DMS79 (cell line): ENCODE data around the gene LRRTM4.
"Not testable (repeated sequence)": the region's sequence is repeated elsewhere in the genome, so short reads cannot be mapped to it uniquely, and the experiment has no call there.

Experiments
- DNase-seq: peaks from one replicate; lab custom pipeline; 2025; lab: John Stamatoyannopoulos, UW

The LRRTM4 gene

DNA sequence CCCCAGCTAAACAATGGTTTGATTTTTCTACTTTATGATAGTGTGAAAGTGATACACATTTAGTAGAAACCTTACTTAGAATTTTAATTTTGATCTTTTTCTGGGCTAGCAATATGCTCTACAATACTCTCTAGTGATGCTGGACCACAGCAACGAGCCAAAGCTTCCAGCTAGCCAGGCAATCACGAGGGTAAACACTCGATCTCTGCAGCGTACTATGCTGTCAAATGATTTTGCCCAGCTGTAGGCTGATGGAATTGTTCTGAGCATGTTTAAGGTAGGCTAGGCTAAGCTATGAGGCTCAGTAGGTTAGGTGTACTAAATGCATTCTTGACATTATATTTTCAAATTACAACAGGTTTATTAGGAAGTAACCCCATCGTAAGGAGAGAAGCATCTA lies 207.5 kb downstream of the LRRTM4 start:
- DNase-seq: no peak

DNA sequence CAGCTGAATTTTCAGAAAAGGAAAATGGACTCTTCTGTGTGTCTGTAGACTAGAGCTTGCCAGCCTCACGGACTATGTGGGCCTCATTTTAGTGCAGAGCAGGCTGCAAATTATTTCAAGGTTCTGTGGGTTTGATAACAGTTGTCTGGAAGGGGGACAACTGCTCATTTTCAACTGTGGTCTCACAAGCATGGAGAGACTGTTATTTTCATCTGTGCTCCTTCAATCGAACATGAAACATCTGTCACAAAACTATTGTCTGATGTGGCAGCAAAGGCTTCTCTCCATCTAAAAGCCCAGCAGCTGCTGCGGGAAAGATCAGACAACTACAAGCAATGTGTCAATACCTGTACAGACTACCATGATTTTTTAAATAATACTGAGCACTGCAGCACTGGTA lies 211.8 kb downstream of the LRRTM4 start:
- no peak for DNase-seq

DNA sequence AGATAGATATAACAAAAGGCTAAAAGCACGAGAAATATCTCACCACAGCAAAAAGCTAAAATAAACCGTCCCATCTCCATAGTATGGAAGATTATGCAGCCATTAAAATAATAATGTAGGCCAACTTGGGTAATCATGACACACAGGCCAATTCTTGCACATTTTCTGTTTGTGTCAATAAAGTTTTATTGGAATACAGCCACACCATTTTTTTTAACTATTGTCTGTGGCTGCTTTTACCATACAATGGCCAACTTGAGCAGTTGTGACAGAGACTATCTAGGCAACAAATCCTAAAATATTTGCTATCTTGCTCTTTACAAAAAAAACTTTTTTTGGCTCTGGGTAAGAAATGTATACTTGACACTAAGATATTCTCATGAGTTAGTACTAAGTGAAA lies 212.5 kb downstream of the LRRTM4 start:
- no peak for DNase-seq

DNA sequence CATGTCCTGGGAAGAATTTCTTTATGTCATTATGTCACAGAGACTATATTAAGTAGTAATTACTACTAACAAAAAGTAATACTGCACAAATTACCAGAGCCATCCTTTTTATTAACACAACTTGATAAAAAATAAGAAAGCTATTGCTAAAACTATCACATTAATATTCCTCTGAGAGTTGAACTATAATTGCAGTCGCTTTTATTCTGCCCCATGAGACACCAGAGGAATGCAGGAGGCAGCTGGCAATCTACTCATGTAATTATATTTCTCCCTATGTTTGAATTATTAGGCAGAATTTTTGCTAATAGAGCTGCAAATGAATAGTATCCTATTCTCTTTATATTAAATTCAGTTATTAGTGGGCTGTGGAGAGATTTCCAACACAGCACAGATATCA lies 220.7 kb downstream of the LRRTM4 start:
- DNase-seq: no peak

DNA sequence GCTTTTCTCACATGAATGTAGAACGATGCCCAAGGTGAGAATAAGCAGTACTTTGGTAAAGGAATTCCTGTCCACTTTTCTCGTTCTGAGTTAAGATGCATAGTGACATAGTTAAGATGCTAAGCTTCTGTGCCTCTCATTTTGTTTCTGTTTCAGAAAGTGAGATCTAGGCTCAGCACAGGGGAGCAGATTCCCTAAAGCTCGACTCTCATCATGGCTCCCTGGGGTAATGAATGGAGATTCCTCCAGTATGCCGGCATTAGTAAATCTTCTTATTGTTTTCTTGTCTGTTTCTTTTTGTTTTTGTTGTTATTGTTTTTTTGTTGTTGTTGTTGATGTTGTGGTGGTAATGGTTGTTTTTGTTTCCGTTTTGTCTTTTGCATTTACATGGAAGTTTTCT lies 225.4 kb downstream of the LRRTM4 start:
- DNase-seq: no peak

DNA sequence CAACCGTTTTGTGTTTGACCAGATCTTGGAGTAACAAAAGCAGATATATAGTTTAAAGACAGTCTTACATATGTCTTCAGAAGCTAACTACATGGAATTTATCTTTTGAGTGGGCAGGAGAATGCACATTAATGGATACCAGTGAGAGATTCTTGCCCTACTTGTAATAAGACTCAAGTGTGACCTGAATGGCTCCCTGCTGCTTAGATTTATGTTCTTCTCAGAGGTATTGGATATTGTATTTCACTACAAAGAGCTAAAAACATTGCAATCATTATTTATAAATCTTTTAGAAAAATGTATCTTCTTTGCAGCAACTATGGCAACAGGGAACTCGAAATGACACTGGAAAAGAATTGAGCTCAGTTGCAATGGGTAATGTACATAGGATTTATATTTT lies 227.7 kb downstream of the LRRTM4 start:
- peak; percentile 43 for DNase-seq

DNA sequence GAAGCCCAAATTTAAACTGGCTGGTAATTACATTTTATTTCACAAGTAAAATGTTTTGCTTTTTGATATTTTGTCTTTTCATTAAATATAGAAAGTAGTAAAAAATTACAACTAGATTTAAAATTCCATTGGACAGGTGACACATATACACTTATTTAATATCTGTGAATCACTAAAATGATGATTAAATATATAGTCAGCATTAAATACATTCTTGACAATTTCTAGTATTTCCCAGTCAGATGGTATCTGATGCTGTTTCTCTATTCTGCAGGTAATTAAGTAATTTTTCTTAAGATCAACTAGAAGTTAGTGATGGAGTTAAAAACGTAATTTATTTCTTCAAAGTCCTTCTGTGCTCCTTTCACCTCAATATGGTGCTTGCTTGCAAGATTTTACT lies 237.8 kb downstream of the LRRTM4 start:
- no peak for DNase-seq

DNA sequence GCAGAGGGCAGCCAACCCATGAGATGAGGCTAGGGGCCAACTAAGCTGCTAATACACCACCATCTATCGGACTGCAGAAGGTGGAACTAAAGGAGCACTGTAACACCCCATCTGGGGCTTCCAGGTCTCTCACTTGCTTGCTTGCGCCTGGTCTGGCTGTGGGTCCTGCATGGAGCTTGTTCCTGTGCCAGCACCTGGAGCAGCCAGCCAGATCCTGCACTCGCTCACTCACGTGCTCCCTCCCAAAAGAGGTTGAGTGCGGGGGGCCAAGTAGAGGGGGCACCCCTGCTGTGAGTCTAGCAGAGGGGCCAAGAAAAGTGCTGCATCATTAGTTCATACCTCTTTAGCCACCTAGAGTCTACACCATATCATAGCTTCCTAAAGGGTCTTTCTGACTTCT lies 250.9 kb downstream of the LRRTM4 start:
- no peak for DNase-seq

DNA sequence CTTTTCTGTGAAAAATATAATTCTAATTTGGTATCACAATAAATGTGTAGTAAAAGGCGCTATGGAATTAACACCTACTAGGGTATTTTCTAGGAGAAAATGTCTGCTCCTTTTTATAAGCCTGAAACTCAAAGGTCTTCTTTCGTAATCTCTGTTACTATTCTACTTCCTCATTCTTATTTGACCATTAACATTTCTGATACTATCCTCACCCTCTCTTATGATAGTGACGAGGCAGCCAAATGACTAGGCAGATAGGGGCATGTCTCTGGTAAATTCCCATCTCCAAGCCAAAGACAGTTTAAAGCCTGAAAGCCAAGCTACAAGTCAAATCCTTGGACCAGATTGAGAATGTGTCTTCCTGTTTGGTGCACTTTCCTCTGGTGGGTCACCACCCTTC lies 251.7 kb downstream of the LRRTM4 start:
- DNase-seq: no peak

DNA sequence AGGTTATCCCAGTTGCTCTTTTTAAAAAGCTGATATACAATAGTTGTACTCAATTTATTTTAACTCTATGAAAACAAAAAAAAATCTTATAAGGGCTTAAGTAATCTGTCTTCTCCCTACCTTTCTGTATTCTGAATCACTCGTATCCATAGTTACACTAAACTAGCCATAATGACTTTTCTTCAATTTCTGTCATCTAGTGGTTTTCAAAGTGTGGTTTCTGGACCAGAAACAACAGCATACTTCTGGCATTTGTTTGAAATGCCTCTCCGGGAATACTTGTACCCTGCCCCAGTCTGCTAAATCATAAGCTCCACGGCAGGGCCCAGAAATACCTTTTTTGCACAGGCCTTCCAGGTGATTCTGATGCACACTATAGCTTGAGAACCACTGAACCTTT lies 253.6 kb downstream of the LRRTM4 start:
- no peak for DNase-seq

DNA sequence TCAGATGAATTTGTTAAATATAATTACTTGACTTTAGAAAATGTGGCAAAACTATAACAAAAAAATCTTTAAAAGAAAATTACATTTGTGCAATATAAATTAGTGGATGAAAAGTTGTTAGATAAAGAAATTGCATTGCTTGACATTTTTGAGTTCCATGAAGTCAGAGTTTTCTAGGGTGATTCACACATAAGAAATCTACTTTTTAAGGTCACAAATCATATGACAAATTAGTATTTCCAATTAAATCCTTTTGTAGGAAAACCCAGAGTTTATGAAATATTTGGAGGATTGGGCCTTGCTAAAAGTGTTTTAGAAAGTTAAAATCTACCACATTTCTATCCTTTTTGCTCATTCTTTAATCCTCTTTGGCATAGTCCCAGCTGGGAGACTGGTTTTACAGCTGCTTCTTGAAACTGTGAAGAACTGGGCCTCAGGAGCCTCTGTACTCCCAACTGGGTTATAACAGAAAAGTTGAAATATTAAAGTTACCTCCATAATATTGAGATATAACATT lies 289.2 kb downstream of the LRRTM4 start:
- no peak for DNase-seq

DNA sequence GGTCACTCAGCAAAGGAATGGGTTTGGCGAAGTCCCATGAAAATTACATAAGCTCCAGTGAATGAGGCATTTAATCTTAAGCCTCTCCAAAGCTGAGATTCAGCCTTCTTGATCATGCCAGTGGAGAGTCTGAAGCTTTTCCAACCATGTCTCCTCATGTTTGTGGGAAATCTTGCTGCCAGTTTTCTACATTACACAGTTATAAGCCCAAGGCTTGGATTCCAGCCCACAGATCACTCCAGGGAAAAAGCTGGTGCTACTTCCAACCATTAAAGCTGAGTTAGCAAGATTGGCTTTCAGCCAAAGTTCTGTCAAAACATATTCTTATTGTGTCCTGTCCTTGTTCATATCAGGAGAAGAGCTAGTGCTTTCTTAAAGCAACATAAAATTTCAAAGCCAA lies 293.8 kb downstream of the LRRTM4 start:
- DNase-seq: peak; percentile 83

DNA sequence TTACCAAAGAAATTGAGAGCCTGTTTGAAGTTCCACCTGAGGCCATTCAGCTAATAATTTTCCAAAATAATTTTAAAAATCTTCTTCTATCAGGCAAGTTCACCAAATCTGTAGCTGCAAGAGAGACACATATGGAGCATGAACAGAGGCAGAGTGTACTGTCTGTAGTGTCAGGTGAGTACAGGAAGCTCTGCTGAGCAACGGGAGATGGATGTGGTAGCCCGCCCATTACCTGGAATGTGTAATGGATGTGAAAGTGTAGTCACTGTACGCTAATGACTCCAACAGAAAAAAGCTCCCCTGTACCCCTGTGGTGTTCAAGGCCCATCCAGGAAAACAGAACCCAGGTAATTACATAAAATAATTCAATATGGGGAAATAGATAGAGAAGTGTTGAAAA lies 311.5 kb downstream of the LRRTM4 start:
- no peak for DNase-seq

DNA sequence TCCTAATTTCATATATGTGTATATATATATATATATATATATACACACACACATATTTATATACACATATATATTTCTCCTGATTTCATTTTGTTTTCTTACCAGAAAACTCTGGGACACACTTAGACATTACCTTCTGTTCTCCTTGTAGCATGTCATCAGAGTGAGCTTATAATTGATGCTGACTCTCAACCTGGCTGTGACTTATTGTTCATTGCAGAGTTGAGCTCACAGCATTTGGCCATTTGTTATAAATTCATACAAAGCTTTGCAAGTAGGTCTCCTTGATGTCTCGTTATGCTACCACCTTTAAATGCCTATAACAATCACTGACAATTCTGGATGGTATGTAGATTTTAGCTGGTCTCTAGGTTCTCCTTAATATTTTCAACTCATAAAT lies 314.8 kb downstream of the LRRTM4 start:
- DNase-seq: no peak

DNA sequence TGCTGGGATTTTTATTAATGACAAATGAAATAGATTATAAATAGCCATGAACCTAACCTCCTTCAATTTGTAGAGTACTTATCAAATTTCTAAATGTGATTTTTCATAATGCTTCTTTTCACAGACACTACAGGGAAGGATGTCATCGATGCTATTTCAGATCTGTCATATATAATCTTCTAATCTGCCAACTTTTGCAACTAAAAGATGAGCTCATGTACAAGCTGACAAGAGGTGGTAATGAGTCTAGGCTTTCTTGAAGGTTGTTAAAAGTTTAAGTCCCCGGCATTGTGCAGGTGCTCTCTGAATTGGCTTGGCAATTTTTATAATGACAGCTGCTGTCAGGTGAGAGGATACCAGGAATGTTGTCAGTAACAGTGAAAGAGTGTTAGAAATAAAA lies 320.4 kb downstream of the LRRTM4 start:
- DNase-seq: no peak

DNA sequence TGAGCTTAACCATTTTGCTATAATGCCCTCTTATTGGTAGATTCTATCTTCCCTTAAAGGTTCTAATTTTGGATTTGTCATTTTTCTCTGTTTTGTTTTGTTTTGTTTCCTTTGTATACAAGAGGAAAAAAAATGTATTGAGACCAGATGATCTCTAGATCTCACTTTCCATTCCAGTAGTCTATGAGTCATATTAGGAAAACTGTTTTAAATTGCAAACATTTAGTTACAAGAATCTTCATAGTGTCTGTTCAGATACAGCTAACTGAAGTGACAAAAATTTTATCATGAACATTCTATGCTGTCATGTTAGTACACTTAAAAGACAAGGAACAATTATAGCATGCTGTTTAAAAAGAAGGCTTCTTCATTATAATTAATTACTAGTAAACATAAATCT lies 322.8 kb downstream of the LRRTM4 start:
- no peak for DNase-seq

DNA sequence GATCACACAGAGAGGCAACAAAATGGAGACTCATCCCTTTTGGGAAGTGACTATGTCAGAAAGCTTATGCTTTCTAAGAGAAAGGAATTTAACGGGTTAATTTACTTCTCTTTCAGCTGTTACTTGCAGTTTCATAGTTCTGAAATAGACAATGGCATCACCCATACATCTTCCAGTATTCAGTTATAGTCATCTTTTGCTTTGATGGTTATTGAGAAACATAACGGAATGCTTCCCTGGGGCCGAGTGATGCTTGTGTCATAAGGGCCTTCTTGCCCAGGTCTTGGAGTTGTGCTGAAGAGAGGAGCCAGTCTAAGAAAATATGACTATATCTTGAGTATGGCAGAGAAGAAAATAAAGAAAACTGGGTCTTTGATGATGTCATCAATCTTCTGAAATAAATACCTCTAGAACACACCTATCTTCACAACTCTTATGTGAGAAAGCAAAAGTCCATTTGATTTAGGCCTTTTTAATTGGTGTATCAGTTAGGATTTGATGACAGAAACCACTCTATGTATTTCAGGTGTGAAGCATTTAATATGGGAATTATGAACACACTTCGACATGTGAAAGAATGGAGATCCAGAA lies 328.2 kb downstream of the LRRTM4 start:
- DNase-seq: no peak

DNA sequence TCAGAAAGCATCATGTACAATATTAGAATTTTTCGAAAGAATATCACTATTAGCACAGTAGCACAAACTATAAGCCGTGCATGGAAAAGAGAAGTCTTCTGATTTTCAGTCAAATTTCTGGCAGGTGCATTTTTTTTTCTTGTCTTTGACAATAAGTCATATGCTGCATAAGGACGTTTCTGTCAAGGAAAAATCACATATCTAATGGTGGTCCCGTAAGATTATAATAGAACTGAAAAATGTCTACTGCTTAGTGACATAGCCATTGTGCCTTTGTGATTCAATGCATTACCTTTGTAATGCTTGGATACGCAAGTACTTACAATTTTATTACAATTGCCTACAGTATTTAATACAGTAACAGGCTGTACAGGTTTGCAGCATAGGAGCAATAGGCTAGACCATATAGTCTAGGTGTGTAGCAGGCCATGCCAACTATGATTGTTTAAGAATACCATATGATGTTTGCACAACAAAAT lies 329.3 kb downstream of the LRRTM4 start:
- no peak for DNase-seq

DNA sequence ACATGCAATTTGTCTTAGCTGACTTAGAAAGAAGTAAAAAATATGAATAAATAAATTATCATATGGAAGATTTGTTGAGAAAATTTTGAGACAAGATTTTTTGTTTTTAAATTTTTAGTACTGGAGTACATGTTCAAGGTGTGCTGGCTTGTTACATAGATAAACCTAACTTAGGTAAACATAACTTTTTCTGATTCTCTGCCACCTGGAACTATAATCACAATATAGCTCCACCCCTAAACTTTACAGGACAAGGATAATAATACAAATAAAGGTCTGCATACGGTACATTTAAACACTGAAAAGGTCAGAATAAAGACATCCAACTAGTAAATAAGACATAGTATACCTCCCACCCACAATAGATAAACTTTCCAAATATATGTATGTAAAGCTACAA lies 330.5 kb downstream of the LRRTM4 start:
- DNase-seq: no peak

DNA sequence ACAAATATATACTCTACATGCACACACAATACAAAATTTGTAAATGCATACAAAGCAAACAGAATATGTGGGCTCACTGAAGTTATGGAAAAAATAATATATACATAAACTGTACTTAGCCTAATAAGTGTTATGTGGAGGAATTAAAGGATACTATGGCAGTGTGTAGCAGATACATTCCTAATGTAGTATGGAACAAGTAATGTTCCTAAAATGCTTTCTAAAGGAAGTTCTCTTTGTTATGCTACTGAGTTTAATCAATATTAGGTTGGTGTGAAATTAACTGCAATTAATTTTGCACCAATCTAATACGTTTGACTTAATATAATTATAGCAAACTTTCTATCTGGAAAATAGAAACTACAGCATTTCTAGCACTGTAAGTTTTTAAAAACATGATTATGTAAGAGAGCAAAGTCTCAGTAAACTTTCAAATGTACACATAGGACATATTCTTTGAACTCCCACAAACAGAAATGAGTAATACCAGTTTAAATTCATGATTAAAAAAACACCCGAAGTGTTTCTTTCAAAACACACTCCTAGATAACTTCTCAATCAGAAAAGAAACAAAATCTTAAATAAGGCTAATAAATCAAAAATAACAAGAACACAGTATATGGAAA lies 331.3 kb downstream of the LRRTM4 start:
- no peak for DNase-seq

DNA sequence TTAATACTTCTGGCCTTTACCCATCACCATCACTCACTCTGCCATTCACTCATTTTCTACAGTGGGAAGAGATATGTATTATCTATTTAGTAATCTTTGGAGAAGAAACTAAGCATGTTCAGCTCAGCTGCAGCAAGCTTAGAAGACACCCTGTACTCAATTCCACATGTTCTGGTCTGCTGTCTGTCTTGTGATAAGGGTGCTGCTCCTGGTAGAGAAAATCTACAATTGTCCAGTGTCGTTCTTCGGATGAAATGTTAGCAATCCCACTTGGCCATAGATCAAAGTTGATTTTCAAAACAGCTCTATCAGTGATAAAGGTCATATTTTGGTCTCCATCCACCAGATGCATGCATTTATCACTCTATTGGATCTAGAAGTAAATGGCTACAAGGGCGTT lies 337.1 kb downstream of the LRRTM4 start:
- no peak for DNase-seq

DNA sequence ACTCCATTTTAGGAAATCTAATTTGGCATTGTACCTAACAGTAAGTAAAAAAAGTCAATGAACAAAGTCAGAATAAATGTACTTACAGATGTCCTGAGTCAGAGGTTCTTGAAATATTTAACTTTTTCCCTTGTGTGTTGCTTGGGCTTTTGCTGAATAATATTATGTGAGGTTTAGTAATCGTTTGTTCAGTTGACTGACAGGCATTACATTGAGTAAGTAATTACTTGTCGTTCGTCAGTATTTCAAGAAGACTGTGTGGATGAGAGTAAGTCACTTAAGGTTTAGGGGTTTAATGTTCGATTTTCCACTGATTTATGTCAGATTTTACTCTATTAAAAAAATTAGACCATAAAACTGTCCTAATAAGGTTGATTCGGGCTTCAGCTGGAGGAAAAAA lies 342.9 kb downstream of the LRRTM4 start:
- no peak for DNase-seq

DNA sequence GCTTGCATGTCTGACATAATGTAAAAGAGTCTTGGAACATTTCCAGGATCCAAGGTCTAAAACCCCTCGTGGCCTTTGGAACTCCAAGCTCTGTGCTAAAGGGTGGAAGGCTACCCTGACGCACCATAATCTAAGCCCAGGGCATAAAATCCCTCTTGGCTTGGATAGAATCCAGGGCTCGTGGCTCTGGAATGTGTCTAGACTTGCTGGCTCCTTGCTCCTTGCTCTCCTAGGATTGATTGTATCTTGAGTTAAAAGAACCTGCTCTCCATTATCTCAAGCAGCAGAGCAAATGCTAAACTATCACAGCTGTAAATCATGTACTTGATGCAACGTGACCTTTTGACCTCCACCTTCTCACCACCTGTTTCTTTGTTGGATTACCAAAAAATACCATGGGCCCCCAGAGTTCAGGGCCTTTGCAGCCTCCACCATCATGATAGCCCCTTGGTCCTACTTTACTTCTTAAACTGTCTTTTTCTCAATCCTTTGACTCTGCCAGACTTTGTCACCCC lies 346.9 kb downstream of the LRRTM4 start:
- DNase-seq: not testable (repeated sequence)

DNA sequence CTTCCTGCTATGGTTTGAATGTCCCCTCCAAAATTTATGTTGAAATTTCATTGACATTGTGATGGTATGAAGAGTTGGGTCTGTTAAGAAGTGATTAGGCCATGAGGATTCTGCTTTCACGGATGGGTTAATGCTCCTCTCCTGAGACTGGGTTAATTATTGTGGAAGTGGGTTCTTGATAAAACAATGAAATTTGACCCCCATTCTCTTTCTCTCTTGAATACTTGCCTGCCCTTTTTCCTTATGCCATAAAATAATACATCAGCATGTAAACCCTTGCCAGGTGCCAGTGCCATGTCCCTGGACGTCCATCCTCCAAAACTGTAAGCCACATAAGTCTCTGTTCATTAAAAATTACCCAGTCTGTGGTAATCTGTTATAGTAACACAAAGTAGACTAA lies 352.8 kb downstream of the LRRTM4 start:
- peak; percentile 35 for DNase-seq
